Stomach smooth muscle (tissue), 2 donors: ENCODE data around the gene IL6R.
"Not testable (repeated sequence)": the region's sequence is repeated elsewhere in the genome, so short reads cannot be mapped to it uniquely, and the experiment has no call there.

ENCODE experiments used
- H3K27ac ChIP-seq: one replicate; pipeline ENCODE4 v1.7.0; 2013; ENCODE audit warnings: mild to moderate bottlenecking, low read length, inconsistent platforms
- H3K27me3 ChIP-seq, 2 donors: one replicate each; pipeline ENCODE4 v1.7.0; 2013; ENCODE audit warnings: low read length in 2 of 2; ENCODE audit not compliant: insufficient read depth in 2 of 2, control insufficient read depth in 1 of 2
- H3K36me3 ChIP-seq, 2 donors: one replicate each; pipeline ENCODE4 v1.7.0; 2013; ENCODE audit warnings: low read length in 2 of 2; ENCODE audit not compliant: control insufficient read depth in 2 of 2, insufficient read depth in 2 of 2
- H3K4me1 ChIP-seq: one replicate; pipeline ENCODE4 v1.7.0; 2013; ENCODE audit warnings: low read length; ENCODE audit not compliant: control insufficient read depth, insufficient read depth
- H3K4me3 ChIP-seq, 2 donors: one replicate each; pipeline ENCODE4 v1.7.0; 2013; ENCODE audit warnings: low read length in 2 of 2
- H3K9ac ChIP-seq, 2 donors: one replicate each; pipeline ENCODE4 v1.7.0; 2013; ENCODE audit warnings: low read length in 2 of 2, mild to moderate bottlenecking in 1 of 2
- H3K9me3 ChIP-seq, 2 donors: one replicate each; pipeline ENCODE4 v1.7.0; 2013; ENCODE audit warnings: low read length in 2 of 2; ENCODE audit not compliant: control insufficient read depth in 2 of 2
- donor health status: healthy.
- donor health status: Pancreatic carcinoma.

IL6R gene

GRCh38 chr1:154404984-154405746 is at the start of gene IL6R:
TSS of gene IL6R (plus strand) at chr1:154405343. CDS start at chr1:154405630, 287 bp downstream.
- Histone ChIP-seq H3K27ac (peak within 1 kb of the TSS; percentile 97), H3K9me3 (no peaks in the 10 kb centered on the region), H3K4me1 (peaks cover 52% of the 10 kb centered on the region), H3K27me3 (no peaks in the 10 kb centered on the region), H3K9ac (peak within 1 kb of the TSS; percentile 90 to 93), H3K4me3 (peak within 1 kb of the TSS; percentile 84 to 90), H3K36me3 (no peaks in the 10 kb centered on the region)

DNA sequence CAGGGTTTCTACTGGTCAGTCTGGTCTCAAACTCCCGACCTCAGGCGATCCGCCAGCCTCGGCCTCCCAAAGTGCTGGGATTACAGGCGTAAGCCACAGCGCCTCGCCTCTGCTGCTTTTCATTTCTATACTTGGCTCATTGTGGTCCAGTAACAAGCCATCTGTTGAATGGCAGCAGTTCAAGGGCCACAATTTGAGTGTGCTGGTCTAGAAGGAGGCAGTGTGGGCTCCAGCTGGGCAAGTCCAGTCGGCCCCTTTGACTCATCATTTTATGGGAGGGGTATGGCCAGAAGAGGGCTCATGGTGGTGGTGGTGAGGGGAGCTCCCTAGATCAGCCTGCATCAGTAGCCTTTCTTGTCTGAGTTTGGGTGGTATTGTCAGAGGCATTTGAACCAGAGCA is 46.6 kb upstream of the IL6R start:
- Histone ChIP-seq H3K9ac (no peak overlapping the region), H3K36me3 (no peaks in the 10 kb centered on the region), H3K9me3 (no peaks in the 10 kb centered on the region), H3K27ac (no peak overlapping the region), H3K4me1 (peaks cover 6% of the 10 kb centered on the region), H3K4me3 (no peak overlapping the region), H3K27me3 (no peaks in the 10 kb centered on the region)

- Histone ChIP-seq H3K9me3 (no peaks in the 10 kb centered on the region), H3K4me1 (peaks cover 2% of the 10 kb centered on the region), H3K27ac (no peak overlapping the region), H3K9ac (no peak overlapping the region), H3K36me3 (no peaks in the 10 kb centered on the region), H3K27me3 (no peaks in the 10 kb centered on the region), H3K4me3 (no peak overlapping the region)
Observed at GRCh38 chr1:154360288-154360687, 44.9 kb upstream of the IL6R start.

GRCh38 chr1:154360881-154361280 is 44.3 kb upstream of the IL6R start:
- H3K4me3 ChIP-seq, H3K9ac ChIP-seq, H3K9me3 ChIP-seq, H3K27ac ChIP-seq, H3K27me3 ChIP-seq, H3K4me1 ChIP-seq, H3K36me3 ChIP-seq: not testable (repeated sequence)

DNA sequence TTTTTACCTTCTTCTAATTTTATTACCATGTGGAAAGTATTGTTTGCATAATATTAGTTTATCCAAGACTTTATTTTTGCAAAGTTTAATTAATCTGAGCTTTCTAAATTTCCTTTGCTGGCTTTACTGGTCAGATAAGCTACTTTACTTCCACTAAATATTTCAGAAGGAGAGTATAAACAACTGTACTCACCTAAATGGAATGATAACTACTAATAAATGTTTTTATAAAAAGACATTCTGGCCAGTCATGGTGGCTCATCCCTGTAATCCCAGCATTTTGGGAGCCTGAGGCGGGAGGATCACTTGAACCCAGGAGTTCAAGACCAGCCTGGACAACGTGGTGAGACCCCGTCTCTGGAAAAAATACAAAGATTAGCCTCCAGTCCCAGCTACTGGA is 43.8 kb upstream of the IL6R start:
- no peaks in the 10 kb centered on the region for H3K36me3 ChIP-seq
- no peak overlapping the region for H3K4me3 ChIP-seq
- H3K9me3 ChIP-seq = no peaks in the 10 kb centered on the region
- no peaks in the 10 kb centered on the region for H3K27me3 ChIP-seq
- no peak overlapping the region for H3K27ac ChIP-seq
- no peak overlapping the region for H3K9ac ChIP-seq
- H3K4me1 ChIP-seq = no peaks in the 10 kb centered on the region

DNA sequence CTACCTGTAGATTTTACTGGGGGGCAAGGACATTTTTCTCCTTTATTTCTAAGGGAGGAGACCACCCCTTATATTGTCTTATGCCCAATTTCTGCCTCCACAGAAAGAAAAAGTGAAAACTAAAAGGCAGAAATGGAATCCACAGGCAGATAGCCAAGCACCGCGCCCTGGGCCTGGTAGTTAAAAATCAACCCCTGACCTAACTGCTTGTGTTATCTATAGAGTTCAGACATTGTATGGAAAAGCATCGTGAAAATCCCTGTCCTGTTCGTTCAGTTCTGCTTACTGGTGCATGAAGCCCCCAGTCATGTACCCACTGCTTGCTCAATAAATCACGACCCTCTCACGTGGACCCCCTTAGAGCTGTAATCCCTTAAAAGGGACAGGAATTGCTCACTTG is 33.7 kb upstream of the IL6R start:
- Histone ChIP-seq H3K4me3 (no peak overlapping the region), H3K9me3 (no peaks in the 10 kb centered on the region), H3K4me1 (no peaks in the 10 kb centered on the region), H3K36me3 (no peaks in the 10 kb centered on the region), H3K27me3 (no peaks in the 10 kb centered on the region), H3K27ac (no peak overlapping the region), H3K9ac (no peak overlapping the region)

GRCh38 chr1:154373777-154374357 is 31.3 kb upstream of the IL6R start:
- H3K27me3 ChIP-seq, H3K9me3 ChIP-seq, H3K9ac ChIP-seq, H3K4me3 ChIP-seq, H3K4me1 ChIP-seq, H3K36me3 ChIP-seq, H3K27ac ChIP-seq: not testable (repeated sequence)

DNA sequence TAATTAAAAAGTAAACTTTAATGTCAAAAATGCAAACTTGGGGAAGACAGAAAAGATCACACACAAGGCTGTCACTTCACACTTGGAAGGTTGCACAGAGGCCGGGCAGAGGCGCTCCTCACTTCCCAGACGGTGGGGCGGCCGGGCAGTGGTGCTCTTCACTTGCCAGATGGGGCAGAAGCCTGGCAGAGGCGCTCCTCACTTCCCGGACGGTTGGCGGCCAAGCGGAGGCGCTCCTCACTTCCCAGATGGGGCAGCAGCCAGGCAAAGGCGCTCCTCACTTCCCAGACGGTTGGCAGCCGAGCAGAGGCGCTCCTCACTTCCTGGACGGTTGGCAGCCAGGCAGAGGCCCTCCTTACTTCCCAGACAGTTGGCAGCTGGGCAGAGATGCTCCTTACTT is 25.8 kb upstream of the IL6R start:
- H3K27me3 ChIP-seq = no peaks in the 10 kb centered on the region
- H3K9ac ChIP-seq = no peak overlapping the region
- H3K27ac ChIP-seq = no peak overlapping the region
- H3K9me3 ChIP-seq = no peaks in the 10 kb centered on the region
- no peak overlapping the region for H3K4me3 ChIP-seq
- H3K4me1 ChIP-seq = no peaks in the 10 kb centered on the region
- no peaks in the 10 kb centered on the region for H3K36me3 ChIP-seq

GRCh38 chr1:154384650-154385489 is 20.3 kb upstream of the IL6R start:
- no peak overlapping the region for H3K4me3 ChIP-seq

DNA sequence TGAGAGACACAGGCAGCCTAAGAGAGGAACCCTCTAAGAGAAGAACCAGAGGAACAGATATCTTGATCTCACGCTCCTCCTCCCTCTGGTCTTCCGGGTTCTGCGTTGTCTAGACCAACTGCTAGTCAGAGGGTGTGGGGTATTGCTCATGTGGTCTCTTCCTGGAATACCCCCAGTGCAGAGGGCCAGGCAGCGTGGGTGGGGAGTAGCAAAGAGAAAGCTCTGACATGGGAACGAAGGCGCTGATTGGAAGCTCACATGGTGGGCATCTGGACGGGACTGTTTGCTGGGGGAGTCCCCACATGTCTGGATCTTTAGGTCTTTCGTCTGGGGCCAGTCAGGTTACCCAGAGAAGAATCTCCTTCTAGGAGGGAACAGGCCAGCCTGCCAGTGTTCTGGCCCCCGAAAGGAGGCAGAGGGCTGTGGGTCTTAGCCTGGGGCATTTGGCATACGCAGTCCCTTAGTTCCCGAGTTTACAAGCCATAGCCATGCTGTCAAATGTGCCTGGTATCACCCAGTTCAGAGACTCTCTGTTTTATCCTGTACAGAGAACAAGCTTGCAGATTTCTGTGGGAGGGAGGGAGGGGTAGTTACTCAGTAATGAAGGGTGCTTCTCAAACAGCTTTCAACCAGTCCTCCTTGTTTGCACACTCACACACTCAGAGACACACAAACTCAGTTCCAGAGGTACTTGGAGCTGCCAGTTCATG is 18.3 kb upstream of the IL6R start:
- Histone ChIP-seq H3K9me3 (no peaks in the 10 kb centered on the region), H3K4me3 (no peak overlapping the region), H3K27ac (no peak overlapping the region), H3K9ac (no peak overlapping the region), H3K4me1 (no peaks in the 10 kb centered on the region), H3K27me3 (no peaks in the 10 kb centered on the region), H3K36me3 (no peaks in the 10 kb centered on the region)

More at GRCh38 chr1:154384650-154385489, 20.3 kb upstream of the IL6R start:
- no peaks in the 10 kb centered on the region for H3K9me3 ChIP-seq
- H3K27me3 ChIP-seq = no peaks in the 10 kb centered on the region
- no peaks in the 10 kb centered on the region for H3K36me3 ChIP-seq
- no peaks in the 10 kb centered on the region for H3K4me1 ChIP-seq
- no peak overlapping the region for H3K27ac ChIP-seq
- H3K9ac ChIP-seq = no peak overlapping the region
